ENCODE data around the gene ZNF101. TPM values are rescaled to one million over a fixed set of nuclear protein-coding genes. Genes with fewer than 3 reads are reported as not detected.

Gene ZNF101
- total RNA-seq, 3 donors from 2014 or later, result 4.8 to 32.8 (median 16.7) TPM

DNA sequence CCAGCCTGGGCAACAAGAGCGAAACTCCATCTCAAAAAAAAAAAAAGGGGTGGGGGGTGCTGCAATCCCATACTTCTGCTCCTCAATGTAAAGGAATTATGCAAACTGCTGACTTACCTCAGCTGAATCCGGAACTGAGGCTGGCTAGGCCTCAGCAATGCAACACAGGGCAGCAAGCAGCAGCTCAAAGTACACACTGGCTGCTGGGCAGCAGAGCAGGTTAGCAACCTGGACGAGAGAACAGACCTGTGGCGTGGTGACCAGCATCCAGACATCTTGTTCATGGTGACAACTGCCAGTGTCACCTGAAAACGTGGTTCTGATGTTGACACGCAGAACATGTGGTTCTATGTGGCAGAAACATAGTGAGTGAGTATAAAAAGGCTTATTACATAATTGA lies 36.2 kb downstream of the ZNF101 start:
- intact Hi-C loops (cut with DNase I; ENCODE audit: low total_unique reads), result no loop called here
- Histone ChIP-seq H3K36me3 (no peaks in the 10 kb centered on the region), H3K4me1 (no peaks in the 10 kb centered on the region), H3K27me3 (no peaks in the 10 kb centered on the region), H3K9me3 (peaks cover 82 to 89% of the 10 kb centered on the region in 2 donors), H3K4me3 (no peak overlapping the region), H3K27ac (no peak overlapping the region)
- no peak for DNase-seq (ENCODE audit: low spot score in 2 of 2)
- TF ChIP-seq POLR2A (IDR thresholded peaks at IDR 0.05), result no peak
- TF ChIP-seq, protein P1, sequence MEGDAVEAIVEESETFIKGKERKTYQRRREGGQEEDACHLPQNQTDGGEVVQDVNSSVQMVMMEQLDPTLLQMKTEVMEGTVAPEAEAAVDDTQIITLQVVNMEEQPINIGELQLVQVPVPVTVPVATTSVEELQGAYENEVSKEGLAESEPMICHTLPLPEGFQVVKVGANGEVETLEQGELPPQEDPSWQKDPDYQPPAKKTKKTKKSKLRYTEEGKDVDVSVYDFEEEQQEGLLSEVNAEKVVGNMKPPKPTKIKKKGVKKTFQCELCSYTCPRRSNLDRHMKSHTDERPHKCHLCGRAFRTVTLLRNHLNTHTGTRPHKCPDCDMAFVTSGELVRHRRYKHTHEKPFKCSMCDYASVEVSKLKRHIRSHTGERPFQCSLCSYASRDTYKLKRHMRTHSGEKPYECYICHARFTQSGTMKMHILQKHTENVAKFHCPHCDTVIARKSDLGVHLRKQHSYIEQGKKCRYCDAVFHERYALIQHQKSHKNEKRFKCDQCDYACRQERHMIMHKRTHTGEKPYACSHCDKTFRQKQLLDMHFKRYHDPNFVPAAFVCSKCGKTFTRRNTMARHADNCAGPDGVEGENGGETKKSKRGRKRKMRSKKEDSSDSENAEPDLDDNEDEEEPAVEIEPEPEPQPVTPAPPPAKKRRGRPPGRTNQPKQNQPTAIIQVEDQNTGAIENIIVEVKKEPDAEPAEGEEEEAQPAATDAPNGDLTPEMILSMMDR (IDR thresholded peaks at IDR 0.05), result no peak
- no peak for TF ChIP-seq POLR2AphosphoS5 (IDR thresholded peaks at IDR 0.05)

DNA sequence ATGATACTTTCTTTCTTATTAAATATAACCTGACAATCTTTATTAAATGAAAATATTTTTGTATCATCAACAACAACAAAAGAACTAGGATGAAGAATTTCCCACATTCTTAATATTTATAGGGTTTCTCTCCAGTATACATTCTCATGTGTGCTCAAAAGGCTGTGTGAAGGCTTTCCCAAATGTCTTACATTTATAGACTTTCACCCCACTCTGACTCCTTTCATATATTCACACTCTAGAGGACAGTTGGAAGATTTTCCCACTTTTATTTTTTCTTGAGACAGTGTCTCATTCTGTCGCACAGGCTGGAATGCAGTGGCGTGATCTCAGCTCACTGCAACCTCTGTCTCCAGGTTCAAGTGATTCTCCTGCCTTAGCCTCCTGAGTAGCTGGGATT lies 41.9 kb downstream of the ZNF101 start:
- Histone ChIP-seq H3K4me3 (no peak overlapping the region), H3K27ac (no peak overlapping the region), H3K9me3 (peaks cover 98 to 100% of the 10 kb centered on the region in 2 donors), H3K4me1 (no peaks in the 10 kb centered on the region), H3K36me3 (peaks cover 18% of the 10 kb centered on the region), H3K27me3 (no peaks in the 10 kb centered on the region)
- DNase-seq (ENCODE audit: low spot score in 2 of 2), result no peak
- TF ChIP-seq POLR2AphosphoS5 (IDR thresholded peaks at IDR 0.05) (no peak), POLR2A (IDR thresholded peaks at IDR 0.05) (no peak)
- TF ChIP-seq, protein P1 (IDR thresholded peaks at IDR 0.05), result no peak
- intact Hi-C loops (cut with DNase I; ENCODE audit: low total_unique reads), result no loop called here

DNA sequence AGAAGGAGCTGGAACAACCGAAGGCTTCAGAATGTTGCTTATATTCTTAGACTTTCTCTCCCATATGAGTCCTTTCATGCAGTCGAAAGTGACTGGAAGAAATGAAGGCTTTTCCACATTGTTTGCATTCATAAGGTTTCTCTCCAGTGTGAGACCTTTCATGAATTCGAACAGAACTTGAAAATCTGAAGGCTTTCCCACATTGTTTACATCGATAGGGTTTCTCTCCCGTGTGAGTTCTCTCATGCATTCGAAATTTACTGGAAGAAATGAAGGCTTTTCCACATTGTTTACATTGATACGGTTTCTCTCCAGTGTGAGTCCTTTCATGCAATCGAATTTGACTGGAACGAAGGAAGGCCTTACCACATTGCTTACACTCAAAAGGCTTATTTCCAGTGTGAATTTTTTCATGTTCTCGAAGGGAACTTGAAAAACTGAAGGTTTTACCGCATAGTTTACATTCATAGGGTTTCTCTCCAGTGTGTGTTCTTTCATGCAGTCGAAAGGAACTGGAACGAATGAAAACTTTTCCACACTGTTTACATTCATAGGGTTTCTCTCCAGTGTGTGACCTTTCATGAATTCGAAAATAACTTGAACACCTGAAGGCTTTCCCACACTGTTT lies 42.8 kb downstream of the ZNF101 start:
- H3K9me3 ChIP-seq, result peaks cover 98 to 100% of the 10 kb centered on the region in 2 donors
- peaks cover 18% of the 10 kb centered on the region for H3K36me3 ChIP-seq
- intact Hi-C loops (cut with DNase I; ENCODE audit: low total_unique reads), result no loop called here
- no peak for TF ChIP-seq POLR2AphosphoS5 (IDR thresholded peaks at IDR 0.05)
- TF ChIP-seq, protein P1 (IDR thresholded peaks at IDR 0.05), result no peak
- H3K4me3 ChIP-seq, result peak overlapping the region in 1 of 3 donors; percentile 7
- no peaks in the 10 kb centered on the region for H3K4me1 ChIP-seq
- no peaks in the 10 kb centered on the region for H3K27me3 ChIP-seq
- H3K27ac ChIP-seq, result no peak overlapping the region
- no peak for DNase-seq (ENCODE audit: low spot score in 2 of 2)

DNA sequence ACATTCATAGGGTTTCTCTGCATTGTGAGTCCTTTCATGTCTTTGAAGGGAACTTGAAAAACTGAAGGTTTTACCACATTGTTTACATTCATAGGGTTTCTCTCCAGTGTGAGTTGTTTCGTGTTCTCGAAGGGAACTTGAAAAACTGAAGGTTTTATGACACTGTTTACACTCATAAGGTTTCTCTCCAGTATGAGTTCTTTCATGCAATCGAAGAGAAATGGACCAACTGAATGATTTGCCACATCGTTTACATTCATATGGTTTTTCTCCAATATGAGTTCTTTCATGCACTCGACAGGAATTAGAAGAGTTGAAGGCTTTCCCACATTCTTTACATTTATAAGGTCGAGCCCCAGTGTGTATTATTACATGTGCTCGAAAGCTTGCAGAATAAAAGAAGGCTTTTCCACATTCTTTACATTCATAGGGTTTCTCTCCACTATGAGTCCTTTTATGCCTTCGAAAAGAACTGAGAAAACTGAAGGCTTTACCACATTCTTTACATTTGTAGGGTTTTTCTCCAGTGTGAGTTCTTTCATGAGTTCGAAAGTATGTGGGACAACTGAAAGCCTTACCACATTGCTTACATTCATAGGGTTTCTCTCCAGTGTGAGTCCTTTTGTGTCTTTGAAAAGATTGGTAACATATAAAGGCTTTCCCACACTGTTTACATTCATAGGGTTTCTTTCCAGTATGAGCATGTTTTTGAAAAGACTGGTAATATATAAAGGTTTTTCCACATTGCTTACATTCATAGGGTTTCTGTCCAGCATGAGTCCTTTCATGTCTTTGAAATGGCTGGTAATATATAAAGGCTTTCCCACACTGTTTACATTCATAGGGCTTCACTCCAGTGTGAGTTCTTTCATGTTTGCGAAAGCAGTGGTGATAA lies 43.5 kb downstream of the ZNF101 start:
- H3K36me3 ChIP-seq, result peaks cover 22% of the 10 kb centered on the region
- no peak overlapping the region for H3K27ac ChIP-seq
- H3K9me3 ChIP-seq, result peaks cover 98 to 100% of the 10 kb centered on the region in 2 donors
- intact Hi-C loops (cut with DNase I; ENCODE audit: low total_unique reads), result no loop called here
- peak overlapping the region in 1 of 3 donors; percentile 12 for H3K4me3 ChIP-seq
- TF ChIP-seq, protein P1 (IDR thresholded peaks at IDR 0.05), result no peak
- no peak for TF ChIP-seq POLR2A (IDR thresholded peaks at IDR 0.05)
- TF ChIP-seq POLR2AphosphoS5 (IDR thresholded peaks at IDR 0.05), result no peak
- no peak for DNase-seq (ENCODE audit: low spot score in 2 of 2)
- H3K27me3 ChIP-seq, result no peaks in the 10 kb centered on the region
- H3K4me1 ChIP-seq, result no peaks in the 10 kb centered on the region

DNA sequence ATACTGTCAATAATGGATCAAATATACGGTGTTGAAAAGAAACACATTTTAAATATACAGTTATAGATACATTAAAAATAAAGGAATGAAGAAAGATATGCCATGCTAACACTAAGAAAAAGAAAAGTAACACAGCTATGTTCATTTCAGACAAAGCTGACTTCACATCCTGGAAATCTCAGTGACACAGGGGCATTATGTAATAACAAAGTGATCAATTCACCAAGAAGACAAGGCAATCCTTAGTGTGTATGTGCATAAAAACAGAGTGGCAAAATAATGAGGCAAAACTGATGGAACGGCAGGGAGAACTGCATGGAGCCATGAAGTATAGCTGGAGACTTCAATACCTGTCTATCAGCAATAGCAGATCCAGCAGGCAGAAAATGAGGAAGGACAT lies 51.2 kb downstream of the ZNF101 start:
- TF ChIP-seq POLR2A (IDR thresholded peaks at IDR 0.05) (no peak), POLR2AphosphoS5 (IDR thresholded peaks at IDR 0.05) (no peak)
- TF ChIP-seq, protein P1 (IDR thresholded peaks at IDR 0.05), result no peak
- peaks cover 7% of the 10 kb centered on the region for H3K36me3 ChIP-seq

More for the DNA sequence above, 51.2 kb downstream of the ZNF101 start:
- Histone ChIP-seq H3K27ac (no peak overlapping the region), H3K27me3 (no peaks in the 10 kb centered on the region), H3K4me3 (no peak overlapping the region), H3K9me3 (peaks cover 76 to 95% of the 10 kb centered on the region in 2 donors), H3K4me1 (no peaks in the 10 kb centered on the region)
- no peak for DNase-seq (ENCODE audit: low spot score in 2 of 2)
- intact Hi-C loops (cut with DNase I; ENCODE audit: low total_unique reads), result no loop called here

All from breast epithelium (tissue), 4 donors.